HG03520 (cell line): ENCODE results near the gene SLC39A3.
"Not testable (repeated sequence)": the region's sequence is repeated elsewhere in the genome, so short reads cannot be mapped to it uniquely, and the experiment has no call there.

Source experiments
- ATAC-seq: cut with Tn5 transposase; IDR thresholded peaks from one replicate; pipeline ENCODE4 v1.9.1; 2021; ENCODE audit warnings: mild to moderate bottlenecking, moderate library complexity; ENCODE audit not compliant: unreplicated experiment

The SLC39A3 gene

DNA sequence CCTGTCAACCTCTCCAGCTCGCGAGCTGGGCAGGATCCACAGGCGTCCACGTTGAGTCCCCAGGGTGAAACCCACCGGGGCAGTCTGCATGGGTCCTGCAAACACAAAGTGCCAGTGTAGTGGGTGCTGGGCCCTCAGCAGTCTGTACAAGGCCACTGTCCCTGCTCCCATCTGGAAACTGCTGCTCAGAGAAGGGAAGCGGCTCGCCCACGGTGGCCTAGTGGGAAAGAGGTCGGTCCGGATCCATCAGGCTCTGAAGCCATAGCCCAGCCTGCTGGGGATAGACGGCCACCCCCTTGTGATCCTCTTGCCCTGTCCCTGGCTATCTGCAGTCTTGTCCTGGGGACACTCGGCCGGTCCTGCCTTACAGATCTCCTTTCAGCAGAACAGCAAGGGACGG, 16.1 kb downstream of the SLC39A3 start:
- ATAC-seq = no peak

DNA sequence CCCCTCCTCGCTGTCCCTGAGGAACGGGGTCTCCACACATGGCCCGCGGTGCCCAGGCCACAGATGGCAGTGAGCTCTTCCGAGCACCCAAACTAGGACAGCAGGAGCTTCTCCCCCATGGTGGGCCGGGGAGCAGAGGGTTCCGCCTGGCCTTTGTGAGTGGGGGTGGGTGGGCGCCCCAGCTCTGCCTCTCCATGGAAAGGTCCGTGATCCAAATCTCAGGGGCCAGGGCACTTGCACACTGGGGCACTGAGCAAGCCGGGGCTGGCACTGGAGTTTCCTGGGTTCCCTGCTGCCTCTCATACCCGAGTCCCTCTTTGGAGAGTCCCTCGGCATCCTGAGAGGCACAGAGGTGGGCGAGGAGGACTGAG, 16.5 kb downstream of the SLC39A3 start:
- no peak for ATAC-seq

- no peak for ATAC-seq
Observed at GRCh38 chr19:2722541-2723344, 17.1 kb downstream of the SLC39A3 start.

GRCh38 chr19:2721570-2722540, 18.0 kb downstream of the SLC39A3 start:
- no peak for ATAC-seq

DNA sequence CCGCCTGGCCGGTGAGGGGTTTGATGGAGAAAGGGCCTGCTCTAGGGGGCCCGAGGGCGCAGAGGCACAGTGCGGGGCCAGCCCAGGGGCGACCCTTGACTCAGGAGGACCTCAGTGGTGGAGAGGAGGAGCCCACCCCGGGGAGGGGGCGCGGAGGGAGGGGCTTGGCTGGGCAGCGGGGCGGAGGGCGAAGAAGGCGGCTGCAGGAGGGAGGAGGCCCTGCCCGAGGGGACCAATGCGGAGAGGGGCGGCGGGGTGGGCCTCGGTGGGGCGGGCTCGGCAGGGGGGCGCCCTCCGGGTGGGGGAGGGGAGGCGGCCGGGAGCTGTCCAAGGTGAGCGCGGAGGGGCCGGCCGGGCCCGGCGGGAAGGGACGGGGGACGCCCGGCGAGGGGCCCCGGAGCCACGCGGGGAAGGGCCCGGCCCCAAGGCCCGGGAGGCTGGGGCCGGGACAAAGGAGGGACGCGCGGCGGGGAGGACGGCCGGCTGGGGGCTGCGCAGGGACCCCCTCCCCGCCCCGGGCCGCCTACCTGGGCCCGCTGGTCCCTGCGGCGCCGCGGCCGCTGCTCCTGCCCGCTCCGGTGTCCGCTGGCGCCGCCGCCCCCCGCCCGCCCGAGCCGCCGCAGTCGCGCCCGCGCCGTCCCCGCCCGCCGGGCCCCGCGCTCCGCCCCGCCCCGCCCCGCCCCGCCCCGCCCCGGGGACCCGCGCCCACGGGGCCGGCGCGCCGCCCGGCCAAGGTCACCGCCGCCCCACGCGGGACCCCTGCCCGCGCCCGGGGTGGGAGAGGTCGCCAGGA, 18.8 kb downstream of the SLC39A3 start, which contains the start of gene DIRAS1:
TSS of gene DIRAS1 (minus strand) at position 596 of the 793 bp plus-strand sequence. CDS start 3,566 bp downstream, outside the sequence.
- ATAC-seq = no peak

- no peak for ATAC-seq
Observed at GRCh38 chr19:2719920-2720776, 19.7 kb downstream of the SLC39A3 start.

DNA sequence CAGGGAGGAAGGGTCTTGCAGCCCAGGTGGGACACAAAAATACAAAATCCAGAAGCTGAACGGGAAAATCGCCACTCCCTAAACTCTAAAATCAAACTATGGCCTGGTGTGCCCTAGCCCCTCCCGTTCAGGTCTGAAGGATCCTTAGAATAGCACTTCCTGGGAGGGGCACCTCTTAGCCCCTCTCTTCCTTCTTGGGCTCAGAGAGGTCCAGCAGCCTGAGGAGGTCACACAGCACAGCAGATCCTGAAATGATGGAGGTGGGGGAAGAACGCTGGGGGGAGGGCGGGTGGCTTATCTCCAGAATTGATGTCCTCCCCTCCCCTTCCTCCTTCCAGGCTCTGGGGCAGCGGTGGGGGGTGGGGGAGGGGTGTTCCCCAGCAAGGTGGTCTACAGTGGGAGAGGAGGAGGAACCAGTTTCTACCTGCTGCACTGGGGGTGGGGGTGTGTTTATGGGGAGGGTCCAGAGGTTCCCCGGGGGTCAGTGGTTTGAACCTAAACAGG, 20.5 kb downstream of the SLC39A3 start:
- no peak for ATAC-seq

DNA sequence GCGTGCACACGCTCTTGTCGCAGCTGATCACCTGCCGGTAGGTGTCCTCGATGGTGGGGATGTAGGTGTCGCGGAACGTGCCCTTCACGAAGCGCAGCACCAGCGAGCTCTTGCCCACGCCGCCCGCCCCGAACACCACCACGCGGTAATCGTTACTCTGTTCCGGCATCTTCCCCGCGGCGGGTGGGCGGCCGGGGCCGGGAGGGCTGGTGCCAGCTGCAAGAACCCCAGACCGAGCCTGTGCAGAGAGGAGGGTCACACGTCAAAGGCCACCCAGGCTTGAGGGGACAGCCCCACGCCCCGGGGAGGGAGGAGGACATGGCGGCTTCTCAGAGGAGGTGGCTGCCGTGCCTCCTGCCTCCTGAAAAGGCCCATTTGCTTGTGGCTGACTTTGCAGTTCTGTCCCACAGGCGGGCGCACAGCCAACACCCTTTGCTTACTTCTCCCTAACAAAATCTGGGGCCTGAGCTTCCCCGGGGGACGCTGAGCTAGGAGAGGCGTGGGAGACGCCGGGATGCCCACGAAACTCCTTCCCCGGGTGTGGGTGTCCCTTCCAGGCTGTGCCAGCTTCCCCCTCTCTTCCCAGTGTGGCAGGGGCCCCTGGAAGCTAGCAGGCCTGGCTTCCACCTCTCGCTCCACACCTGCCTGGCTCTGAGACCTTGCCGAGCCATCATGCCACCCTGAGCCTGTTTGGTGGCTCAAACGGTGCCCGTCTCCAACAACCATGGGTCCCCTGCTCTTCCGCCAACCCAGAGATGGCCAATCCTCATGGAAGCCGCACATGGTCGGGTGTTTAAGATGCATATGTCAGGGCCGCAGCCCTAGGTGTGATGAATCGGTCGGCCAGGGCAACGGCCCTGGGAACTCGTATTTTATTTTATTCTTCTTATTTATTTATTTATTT, 21.9 kb downstream of the SLC39A3 start:
- no peak for ATAC-seq

DNA sequence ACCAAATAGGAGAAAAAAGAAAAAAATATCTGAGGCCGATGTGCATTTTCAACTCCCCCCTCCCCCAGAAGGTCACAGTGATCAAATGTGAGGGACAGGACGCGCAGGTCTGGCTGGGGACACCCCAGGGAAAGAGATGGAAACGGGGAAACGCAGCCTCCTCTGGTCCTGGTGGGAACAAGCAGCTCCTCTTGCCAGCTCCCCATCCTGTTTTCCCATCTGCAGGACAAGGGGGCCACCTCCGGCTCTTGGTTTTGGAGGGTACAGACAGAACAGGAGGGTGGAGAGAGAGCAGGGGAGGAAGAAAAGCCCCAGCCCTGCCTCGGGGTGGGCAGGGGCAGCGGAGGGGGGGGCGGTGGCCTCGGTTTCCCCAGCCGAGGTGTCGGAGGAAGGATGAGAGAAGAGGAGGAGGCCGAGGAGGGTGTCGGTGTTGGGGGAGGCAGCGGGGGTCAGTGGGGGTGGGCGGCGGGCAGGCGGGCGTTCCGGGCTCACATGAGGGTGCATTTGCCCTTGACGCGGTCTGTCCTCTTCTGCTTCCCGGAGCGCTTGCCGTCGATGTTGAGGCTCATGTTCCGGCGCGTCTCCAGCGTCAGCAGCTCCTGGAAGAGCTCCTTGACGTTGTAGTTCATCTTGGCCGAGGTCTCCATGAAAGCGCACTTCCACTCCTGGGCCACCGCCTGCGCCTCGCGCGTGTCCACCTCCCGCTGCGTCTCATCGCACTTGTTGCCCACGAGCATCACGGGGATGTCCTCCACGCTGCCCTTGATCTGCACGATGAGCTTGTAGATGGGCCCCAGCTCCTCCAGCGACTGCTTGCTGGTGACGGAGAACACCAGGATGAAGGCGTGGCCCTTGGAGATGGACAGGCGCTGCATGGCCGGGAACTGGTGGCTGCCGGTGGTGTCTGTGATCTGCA, 22.8 kb downstream of the SLC39A3 start:
- no peak for ATAC-seq

DNA sequence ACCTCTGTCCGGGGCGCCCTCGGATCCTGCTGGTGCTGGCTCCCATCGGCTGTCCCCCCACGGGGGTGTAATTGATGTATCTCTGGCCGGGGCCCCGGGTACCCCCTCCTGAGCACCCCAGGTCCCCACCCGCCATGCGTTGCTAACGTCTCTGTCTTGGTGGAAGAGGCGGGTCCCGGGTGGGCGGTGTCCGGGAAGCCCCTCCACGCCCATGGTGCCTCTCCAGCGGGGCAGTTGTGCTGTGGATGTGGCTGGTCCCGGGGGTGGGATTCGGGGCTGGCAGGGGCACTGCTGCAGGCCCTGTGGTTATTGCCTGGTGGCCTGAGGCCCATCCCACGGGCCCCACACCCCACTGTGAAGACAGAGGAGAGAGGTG, 23.6 kb downstream of the SLC39A3 start:
- ATAC-seq = no peak

DNA sequence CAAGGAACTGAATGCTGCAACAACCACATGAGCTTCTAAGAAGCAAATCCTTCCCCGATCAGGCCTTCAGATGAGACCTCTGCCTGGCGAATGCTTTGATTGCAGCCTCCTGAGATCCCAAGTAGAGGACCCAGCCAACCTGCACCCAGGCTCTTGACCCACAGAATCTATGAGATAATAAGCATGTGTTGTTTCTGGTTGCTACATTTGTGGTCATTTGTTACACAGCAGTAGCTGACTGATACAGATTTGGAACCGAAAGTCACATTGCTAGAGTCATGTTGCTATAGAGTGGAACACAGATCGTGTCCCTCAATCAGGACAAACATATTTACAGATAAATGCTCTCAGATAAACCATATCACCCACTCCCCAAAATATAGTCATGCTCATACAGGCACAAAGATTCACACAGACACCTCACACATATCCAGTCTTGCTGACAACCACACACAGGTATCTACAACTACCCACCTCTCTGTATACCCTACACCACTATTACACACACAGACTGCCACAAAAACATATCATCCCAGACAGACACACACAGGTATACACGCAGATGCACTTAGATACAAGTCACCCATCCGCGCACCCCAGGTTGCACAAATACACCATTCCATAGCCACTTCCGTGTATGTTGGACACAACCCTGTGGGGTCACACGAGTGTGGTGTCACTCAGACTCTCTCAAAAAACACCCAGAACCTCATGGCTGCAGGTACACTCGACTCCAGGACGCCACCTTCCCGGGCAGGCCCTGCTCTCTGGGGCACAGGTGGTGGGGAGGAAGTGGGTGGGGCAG, 24.1 kb downstream of the SLC39A3 start:
- no peak for ATAC-seq

DNA sequence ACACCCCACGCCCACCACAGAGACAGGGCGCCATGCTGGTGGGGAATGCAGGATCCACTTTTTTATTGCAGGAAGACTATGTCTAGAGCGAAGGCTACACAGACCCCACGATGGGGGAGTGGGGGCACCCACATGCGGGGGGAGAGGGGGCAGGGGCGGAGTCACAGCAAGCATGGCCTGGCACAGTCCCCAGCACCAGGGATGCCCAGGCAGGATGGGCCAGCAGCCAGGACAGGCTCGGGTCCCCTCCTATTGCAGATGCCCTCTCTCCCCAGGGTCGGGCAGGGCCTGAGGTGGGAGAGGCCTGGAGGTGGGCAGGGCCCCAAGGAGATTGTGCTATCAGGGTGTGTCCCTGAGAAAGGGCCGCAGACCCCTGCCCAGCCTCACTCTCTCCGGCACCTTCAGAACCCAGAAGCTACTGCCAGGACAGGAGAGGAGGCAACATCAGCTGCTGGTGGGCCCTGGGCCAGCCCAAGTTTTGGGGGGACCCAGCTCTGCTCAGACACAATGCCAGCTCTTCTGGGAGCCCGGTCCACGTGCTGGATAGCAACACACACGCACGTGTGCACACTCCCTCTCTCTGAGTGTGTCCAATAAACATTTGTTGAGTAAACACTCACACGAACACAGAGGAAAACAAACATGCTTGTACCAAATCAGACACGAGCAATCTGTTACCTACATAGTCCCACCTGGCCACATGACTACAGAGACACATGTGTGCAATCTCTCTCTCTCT, 25.1 kb downstream of the SLC39A3 start:
- no peak for ATAC-seq

DNA sequence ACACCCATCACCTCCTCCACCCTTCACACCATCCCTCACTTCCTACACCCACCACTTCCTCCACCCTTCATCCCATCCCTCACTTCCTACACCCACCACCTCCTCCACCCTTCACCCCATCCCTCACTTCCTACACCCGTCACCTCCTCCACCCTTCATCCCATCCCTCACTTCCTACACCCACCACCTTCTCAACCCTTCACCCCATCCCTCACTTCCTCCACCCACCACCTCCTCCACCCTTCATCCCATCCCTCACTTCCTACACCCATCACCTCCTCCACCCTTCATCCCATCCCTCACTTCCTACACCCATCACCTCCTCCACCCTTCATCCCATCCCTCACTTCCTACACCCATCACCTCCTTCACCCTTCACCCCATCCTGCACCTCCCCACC, 25.7 kb downstream of the SLC39A3 start:
- ATAC-seq = not testable (repeated sequence)

DNA sequence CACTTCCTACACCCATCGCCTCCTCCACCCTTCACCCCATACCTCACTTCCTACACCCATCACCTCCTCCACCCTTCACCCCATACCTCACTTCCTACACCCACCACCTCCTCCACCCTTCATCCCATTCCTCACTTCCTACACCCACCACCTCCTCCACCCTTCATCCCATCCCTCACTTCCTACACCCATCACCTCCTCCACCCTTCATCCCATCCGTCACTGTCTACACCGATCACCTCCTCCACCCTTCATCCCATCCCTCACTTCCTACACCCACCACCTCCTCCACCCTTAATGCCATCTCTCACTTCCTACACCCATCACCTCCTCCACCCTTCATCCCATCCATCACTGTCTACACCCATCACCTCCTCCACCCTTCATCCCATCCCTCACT, 26.6 kb downstream of the SLC39A3 start:
- ATAC-seq = not testable (repeated sequence)

- no peak for ATAC-seq
Observed at GRCh38 chr19:2711875-2712205, 28.0 kb downstream of the SLC39A3 start.

GRCh38 chr19:2711172-2711874, 28.5 kb downstream of the SLC39A3 start:
- no peak for ATAC-seq
